ENCODE results near the gene DUS1L.

DUS1L gene

GRCh38 chr17:82106688-82107305 is 41.2 kb upstream of the DUS1L start:
- no peak for DNase-seq (ENCODE audit: low read depth)
- no peak for TF ChIP-seq CTCF (IDR thresholded peaks at IDR 0.05; ENCODE audit: control insufficient read depth, insufficient read depth, low read depth, low read length, missing control alignments)
- no peak overlapping the region for H3K4me3 ChIP-seq (ENCODE audit: control insufficient read depth, low read depth, low read length)

DNA sequence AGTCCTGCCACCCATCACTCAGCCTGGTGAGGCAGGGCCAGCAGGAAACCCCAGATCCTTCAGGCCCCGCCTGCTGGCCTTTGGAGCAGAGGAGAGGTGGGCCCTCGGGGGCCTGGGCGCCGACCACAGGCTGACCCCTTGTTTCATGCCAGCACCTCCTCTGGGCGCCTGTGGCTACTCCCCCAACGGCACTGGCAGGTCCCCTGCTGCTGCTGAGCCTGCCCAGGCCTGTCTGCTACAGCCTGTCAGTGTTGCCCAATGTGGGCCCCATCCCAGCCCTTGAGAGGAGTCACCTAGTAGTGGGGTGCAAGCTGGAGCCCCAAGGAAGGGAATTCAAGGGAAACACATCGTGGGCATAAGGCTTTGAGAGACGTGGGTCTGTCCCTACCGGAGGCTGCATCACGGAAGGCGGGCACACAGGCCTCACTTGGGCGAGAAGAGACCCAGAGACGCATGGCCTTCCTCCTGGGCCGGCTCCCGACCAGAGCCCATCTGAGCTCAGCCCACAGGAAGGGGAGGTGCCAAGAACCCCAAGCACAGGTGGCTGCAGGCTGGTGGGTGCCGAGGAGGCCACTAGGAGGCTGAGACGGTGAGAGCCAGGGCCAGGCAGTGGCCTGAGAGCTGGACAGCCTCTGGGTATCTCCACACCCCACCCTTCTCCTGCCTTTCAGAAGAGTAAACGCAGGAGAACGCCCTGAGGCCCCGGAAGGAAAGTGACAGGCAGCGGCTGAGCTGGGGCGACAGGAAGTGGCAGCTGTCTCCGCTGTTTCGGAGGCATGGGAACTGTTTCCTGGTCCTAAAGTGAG is 40.5 kb upstream of the DUS1L start:
- H3K4me3 ChIP-seq (ENCODE audit: control insufficient read depth, low read depth, low read length) = no peak overlapping the region
- no peak for DNase-seq (ENCODE audit: low read depth)
- TF ChIP-seq CTCF (IDR thresholded peaks at IDR 0.05; ENCODE audit: control insufficient read depth, insufficient read depth, low read depth, low read length, missing control alignments) = peak; percentile 15

DNA sequence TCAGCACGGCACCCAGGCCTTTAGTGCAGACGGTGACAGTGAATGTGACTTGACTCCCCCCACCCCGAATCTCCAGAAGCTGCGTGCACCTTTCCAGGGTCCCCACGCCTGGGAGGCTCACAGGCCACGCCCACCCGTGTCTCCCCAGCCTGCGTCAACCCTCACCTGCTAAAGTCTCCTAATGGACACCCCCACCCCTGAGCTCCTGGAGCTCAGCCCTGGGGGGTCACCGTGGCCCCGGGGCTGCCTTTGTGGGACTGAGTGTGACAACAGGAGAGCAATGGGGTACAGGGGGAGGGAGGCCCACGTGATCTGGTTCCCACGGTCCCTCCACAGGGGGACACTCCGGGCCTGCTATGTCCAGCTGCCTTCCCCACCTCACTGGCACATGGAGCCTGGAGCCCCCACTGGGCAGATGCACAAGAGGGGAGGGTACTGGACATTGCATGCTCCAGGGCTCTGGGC is 39.8 kb upstream of the DUS1L start:
- no peak overlapping the region for H3K4me3 ChIP-seq (ENCODE audit: control insufficient read depth, low read depth, low read length)
- TF ChIP-seq CTCF (IDR thresholded peaks at IDR 0.05; ENCODE audit: control insufficient read depth, insufficient read depth, low read depth, low read length, missing control alignments) = no peak
- DNase-seq (ENCODE audit: low read depth) = no peak

DNA sequence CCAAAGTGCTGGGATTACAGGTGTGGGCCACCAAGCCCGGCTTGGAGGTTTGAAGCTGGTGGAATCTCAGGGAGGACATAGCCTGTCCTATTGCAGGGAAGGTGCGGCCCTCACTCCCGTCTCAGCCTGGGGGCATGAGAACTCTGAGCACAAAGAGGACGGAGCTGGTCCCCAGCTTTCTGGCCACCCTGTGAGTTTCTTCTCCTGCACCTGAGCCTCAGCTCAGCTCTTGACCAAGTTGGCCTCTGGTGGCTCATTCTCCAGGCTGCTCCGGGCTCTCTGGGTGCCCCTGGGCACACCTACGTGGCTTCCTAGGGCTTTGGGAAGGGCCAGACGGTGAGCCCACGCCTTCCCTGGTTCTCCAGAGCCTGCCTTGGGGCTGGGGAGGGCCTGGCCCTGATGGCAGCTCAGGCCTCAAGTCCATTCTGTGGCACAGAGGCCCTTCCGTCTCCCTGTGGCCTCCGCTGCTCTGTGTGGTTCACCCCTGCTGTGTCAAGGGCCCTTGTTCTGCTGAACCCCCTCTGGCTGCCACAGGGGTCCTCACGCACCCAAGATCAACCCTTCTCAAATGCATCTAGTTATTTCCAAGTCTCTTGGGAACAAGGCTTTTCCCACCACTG is 39.3 kb upstream of the DUS1L start:
- H3K4me3 ChIP-seq (ENCODE audit: control insufficient read depth, low read depth, low read length) = no peak overlapping the region
- DNase-seq (ENCODE audit: low read depth) = no peak
- TF ChIP-seq CTCF (IDR thresholded peaks at IDR 0.05; ENCODE audit: control insufficient read depth, insufficient read depth, low read depth, low read length, missing control alignments) = no peak

DNA sequence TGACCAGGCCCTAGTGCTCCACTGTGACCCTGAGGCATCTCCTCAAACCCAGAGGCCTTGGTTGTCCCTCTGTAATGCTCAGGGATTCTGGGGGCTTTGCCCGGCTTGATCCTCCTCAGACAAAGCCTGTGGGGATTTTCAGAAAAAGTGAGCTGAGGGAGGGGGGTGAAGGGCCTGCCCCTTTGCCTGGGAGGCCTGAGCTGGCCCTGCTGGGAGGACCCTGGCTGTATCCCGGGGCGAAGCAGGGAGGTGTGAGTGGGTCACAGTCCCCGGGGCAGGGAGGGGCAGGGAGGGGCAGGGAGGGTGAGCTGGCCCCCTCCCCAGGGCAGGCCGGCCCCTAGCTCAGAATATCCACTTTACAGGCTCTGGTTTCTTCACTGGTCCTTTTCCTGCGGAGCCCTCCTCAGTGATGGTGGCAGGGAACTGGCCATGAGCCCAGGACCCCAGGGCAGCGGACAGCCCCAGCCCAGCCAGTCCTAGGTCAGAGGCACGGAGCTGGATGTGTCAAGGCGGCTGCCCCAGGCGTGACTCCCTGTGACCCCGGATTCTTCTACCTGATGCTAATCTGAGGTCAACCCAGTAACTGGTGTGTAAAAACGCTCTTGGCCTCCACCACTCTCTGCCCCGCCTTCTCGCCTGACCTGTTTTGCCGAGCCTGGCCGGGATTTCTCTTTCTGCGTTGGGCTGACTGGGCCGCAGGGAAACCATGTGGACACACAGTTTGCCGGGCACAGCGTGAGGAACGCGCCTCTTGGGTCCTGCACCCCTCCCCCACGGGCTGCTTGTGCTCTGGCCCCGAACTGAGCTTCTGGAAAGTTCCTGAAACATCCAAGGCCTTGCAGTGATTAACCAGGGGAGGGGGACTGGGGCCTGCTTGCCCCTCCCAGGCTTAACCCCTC is 38.2 kb upstream of the DUS1L start:
- TF ChIP-seq CTCF (IDR thresholded peaks at IDR 0.05; ENCODE audit: control insufficient read depth, insufficient read depth, low read depth, low read length, missing control alignments) = no peak
- H3K4me3 ChIP-seq (ENCODE audit: control insufficient read depth, low read depth, low read length) = no peak overlapping the region
- no peak for DNase-seq (ENCODE audit: low read depth)
